ENCODE results near the gene EFNB2. TPM values are rescaled to one million over a fixed set of nuclear protein-coding genes. Genes with fewer than 3 reads are reported as not detected.

Gene EFNB2, protein sequence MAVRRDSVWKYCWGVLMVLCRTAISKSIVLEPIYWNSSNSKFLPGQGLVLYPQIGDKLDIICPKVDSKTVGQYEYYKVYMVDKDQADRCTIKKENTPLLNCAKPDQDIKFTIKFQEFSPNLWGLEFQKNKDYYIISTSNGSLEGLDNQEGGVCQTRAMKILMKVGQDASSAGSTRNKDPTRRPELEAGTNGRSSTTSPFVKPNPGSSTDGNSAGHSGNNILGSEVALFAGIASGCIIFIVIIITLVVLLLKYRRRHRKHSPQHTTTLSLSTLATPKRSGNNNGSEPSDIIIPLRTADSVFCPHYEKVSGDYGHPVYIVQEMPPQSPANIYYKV
- 10 to 100 TPM in 1 of 2 donors, 1 to 10 TPM in 1; 9.5 to 14.8 TPM for total RNA-seq
- long read RNA-seq, full-length matches to known transcripts: 1 of 3 reads
- long read RNA-seq, partial matches to known transcripts: 0 of 3 reads
- long read RNA-seq, other reads (novel, unspliced or antisense): 2 of 3 reads

DNA sequence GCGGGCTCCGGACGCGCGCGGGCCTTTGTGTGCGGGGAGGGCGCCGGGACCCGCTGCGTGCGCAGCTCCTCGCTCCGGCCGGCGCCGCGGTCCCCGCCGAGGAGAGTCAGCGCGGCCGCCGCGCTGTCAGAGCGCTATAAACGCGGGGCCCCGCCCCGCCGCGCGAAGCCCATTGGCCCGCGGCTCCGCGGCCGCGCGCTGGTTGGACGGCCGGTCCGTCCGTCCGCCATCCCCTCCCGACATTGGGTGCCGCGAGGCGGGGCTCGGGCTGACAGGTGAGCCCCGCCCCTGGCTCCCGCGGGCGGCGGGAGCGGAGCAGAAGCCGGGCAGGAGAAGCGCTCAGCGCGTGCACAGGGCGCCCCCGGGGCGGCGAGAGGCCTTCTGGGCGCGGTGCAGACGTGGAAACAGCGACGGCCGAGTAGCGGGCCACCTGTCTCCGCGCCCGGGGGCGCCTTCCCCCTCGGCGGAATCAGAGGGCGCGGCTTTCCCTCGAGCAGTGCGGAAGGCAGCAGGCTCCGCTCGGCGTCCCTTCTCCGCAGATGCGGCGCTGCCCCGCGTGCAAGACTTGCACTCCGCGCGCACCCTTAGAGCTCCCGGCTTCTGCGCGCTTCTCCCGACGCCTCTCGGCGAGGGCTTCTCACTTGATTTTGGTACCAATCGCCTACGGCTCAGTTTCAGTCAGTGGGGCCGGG, at the start of gene EFNB2:
Gene EFNB2 (minus strand): TSS at position 111 of the 692 bp plus-strand sequence. CDS start 698 bp downstream, outside the sequence.
- intact Hi-C loops (cut with DNase I): loop anchor here (2.0 to 10.0 kb wide), 4 partner anchors 85 to 1961 kb away; no protein-coding TSS in a partner anchor
- ATAC-seq (peak; percentile 94 to 95), DNase-seq (peak; percentile 91)

DNA sequence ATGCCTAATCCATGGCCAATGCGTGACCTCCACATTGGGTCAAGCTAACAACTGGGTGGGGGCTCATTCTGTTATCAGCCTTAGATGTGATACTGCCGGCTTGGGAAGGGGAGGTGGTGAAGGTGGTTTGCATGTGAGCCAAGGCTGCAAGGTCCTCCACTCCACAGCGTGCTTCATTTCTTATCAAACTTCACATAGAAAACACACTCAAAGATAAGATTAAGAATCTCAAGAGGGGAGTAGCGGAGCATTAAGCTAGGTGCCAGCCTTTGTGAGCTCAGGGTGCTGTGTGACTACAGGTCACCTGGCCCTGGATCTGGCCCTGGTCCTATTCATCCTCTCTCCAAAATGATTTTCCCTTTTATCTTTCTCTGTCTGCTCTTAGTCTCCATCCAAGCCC, 45.8 kb upstream of the EFNB2 start:
- ATAC-seq (no peak), DNase-seq (no peak)
- intact Hi-C loops (cut with DNase I): no loop called here

DNA sequence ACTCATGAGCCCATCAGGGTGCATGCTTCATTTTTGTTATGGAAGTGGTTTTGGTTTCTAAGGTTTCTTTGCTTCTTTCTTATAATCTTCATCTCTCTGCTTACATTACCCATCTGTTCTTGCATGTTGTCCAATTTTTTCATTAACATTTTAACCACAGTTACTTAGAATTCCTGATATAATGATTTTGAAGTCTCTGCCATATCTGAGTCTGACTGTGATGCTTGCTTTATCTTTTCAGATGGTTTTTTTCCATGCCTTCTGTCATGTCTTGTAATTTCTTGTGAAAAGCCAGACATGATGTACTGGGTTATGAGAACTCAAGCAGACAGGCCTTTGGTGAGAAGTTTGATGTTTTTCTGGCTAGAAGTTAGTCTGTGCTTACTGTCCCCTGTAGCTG, 40.4 kb upstream of the EFNB2 start:
- ATAC-seq (no peak), DNase-seq (no peak)
- intact Hi-C loops (cut with DNase I): no loop called here

DNA sequence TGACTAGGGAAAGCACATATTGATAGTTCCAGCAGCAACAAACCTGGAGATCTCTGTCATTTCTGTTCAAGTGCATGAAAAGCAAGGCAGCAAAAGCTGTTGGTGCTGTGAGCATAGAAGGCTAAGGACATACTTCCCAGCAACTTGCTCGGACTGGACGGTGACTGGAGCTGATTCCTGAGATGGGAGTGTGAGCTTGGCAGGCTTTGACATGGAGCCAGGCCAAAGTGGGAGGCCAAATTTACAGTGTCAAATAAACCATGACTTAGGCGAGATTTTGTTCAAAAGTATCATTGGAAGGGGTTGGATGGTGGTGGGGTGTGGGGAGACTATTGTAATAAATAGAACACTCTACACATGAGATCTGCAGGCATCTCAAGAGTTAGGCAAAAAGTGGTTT, 38.4 kb upstream of the EFNB2 start:
- DNase-seq (peak; percentile 40), ATAC-seq (peak; percentile 31 to 60)

DNA sequence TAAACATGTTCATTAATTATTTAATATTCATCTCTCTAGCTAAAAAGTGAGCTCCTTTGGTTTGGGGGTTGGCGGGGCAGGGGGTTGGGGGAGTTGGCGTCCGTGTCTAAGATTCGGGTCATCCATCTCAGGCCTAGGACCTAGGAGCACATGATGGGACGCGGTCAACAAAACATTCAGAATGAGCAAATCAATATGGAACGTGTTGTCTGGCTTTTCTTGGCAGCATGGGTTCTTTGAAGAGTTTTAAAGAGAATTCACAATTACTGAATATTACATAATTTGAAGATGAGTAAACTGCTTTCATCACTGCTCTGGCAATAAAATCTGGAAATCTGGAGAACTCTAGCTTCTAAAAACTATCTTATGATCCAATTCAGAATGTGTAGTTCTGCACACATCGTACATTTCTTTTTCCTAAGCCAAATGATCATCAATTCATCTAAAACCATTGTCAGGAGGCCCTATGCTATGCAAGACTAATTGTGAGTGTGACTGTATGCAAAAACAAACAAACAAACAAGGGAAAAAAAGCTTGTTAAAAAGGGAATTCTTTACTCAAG, 37.9 kb upstream of the EFNB2 start:
- ATAC-seq (peak; percentile 32 to 37), DNase-seq (no peak)
- intact Hi-C loops (cut with DNase I): no loop called here

More for the DNA sequence above, 38.4 kb upstream of the EFNB2 start:
- intact Hi-C loops (cut with DNase I): no loop called here

DNA sequence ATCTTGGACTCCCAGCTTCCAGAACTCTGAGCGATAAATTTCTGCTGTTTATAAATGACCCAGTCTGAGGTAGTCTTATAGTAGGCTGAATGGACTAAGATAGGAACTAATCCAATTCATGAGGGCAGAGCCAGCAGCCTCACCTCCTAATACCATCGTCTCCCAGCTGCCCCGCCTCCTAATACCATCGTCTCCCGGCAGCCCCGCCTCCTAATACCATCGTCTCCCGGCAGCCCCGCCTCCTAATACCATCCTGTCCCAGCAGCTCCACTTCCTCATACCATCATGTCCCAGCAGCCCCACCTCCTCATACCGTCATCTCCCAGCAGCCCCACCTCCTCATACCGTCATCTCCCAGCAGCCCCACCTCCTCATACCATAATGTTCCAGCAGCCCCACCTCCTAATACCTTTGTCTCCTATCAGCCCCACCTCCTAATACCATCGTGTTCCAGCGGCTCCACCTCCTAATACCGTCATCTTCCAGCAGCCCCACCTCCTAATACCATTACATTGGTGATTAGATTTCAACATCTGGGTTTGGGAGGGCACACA, 34.9 kb upstream of the EFNB2 start:
- peak; percentile 90 for DNase-seq
- peak in 1 of 2 donors; percentile 71 for ATAC-seq
- intact Hi-C loops (cut with DNase I): no loop called here

DNA sequence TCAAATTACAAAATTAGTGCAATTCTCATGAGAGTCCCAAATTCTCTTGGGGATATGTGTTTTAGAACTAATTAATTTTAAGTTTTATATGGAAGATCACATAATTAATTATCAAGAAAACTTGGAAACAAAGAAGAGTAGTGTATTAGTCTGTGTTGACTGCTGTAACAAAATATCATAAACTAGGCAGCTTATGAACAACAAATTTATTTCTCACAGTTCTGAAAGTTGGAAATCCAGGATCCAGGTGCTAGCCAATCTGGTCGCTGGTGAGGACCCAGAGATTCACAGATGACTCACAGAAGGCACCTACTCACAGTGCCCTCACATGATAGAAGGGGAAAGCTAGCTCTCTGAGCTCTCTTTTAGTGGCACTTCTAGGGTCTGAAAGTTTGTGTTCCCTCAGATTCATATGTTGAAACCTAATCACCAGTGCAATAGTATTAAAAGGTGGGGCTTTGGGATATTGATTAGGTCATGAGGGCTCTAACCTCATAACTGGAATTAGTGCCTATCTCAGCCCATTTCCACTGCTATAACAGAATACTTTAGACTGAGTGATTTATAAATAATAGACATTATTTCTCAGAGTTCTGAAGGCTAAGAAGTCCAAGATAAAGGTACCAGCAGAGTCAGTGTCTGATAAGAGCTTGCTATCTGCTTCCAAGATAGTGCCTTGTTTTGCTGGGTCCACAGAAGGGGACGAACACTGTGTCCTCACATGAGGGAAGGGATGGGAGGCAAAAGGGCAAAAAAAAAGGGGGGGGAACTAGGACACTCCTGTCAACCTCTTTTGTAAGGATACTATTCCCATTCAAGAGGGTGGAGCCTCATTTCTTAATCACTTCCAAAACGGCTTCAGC, 34.0 kb upstream of the EFNB2 start:
- intact Hi-C loops (cut with DNase I): no loop called here
- ATAC-seq (no peak), DNase-seq (no peak)

DNA sequence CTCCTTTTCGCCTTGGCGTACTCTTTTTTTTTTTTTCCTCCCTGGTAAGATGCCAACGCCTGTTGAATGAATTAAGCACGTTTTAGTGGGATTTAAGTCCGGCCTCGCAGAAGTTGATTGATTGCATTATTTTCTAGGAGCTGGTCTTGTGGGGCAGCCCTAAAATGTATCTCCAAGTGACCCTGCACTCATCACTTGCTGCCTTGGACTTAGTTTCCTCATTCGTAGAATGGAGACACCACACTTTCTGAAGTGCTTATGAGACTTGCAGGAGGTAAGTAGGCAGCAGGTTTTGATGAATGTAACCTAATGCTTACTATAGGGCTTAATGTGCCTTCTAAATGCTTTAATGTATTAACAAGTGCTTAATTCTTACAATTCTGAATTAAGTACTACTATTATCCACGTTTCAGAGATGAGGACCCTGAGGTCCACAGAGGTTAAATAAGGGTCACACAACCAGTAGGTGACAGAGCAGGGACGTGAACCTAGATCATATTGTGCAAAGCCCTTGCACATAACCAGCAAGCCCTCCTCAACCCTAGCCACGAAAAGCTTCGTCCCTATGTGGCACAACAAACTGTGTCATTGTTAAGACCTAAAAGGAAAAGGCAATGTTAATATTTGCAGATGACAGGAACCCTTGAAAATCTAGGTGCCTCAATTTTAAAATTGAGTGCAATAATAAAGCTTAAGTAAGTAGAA, 33.0 kb upstream of the EFNB2 start:
- no peak for ATAC-seq
- intact Hi-C loops (cut with DNase I): no loop called here

DNA sequence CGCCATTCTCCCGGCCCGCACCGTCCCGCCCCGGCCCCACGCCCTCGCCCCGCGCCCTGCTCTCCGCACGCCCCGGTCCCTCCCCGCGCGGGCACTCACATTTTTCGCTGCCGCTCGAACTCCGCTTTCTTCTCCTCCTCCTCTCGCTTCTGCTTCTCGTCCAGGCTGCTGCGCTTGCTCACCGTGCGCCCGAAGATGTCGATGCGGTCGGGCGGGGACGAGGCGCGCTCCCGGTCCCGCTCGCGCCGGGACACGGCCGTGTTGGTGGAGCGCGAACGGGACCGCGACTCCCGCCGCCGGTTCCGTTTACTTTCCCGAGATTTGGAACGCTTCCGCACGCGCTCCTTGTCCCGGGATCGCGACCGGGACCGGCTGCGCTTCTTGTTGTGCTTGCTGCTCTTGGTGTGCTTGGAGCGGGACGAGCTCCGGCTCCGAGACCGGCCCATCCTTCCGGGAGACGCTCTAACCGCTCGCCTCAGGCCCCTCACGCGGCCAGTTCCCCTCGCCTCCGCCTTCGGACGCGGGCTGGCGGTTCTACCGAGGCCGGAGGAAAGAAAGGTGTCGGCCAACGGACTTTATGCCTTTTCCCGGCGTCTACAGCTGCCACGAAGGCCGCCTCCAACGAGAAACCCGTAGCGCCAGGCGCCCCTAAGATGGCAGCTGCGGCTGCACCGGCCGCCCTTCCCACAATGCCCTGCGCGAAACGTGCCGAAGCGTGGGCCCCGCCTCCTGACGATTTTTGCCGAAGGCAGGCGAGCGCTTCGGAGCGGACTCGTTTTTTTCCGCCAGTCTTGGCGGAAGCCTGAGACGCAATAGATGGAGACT, 32.2 kb upstream of the EFNB2 start, which contains the start of gene ARGLU1:
Gene ARGLU1 (minus strand): TSS at position 664 of the 825 bp plus-strand sequence. CDS start 218 bp downstream, at position 446.
- intact Hi-C loops (cut with DNase I): no loop called here
- DNase-seq (peak; percentile 96), ATAC-seq (peak; percentile 93 to 97)

More for the DNA sequence above, 33.0 kb upstream of the EFNB2 start:
- DNase-seq: no peak

DNA sequence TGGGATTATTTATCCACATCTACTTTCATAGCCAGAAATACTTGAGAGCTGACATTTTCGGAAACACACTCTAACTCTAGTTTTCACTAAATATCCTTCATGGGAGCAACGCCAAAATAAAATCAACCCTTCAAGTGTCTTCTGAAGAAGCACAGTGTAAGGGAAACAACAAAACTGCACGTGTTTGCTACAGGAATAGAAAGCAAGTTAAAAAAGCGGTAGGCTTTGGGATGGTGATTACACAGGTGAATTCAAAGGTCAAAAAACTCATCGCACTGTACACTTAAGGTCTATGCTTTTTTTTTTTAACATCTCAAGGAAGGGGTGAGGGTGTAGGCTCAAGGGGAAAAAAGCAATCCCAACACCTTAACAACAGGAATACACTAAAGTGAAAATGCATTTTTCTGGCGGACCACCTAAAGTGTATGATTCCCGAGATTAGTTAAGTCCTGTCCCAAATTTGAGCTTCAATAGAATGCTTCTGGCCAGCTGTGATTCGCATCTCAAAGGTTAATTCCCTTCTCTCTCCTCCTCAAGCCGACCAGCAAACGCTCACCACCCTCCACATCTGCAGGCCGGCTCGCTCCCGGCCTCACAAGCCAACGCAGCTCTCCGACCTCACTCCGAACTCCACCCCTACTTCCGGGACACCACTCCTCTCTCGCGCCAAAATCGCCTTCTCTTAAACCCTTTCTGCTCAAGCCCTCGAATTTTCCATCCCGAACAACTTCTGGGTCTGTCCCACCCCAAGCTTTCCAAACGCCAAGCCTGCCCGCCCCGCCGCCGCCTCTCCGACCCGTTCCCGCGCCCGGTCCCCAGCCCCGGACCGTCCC, 31.4 kb upstream of the EFNB2 start:
- intact Hi-C loops (cut with DNase I): no loop called here
- DNase-seq (peak; percentile 81), ATAC-seq (peak; percentile 72 to 78)

DNA sequence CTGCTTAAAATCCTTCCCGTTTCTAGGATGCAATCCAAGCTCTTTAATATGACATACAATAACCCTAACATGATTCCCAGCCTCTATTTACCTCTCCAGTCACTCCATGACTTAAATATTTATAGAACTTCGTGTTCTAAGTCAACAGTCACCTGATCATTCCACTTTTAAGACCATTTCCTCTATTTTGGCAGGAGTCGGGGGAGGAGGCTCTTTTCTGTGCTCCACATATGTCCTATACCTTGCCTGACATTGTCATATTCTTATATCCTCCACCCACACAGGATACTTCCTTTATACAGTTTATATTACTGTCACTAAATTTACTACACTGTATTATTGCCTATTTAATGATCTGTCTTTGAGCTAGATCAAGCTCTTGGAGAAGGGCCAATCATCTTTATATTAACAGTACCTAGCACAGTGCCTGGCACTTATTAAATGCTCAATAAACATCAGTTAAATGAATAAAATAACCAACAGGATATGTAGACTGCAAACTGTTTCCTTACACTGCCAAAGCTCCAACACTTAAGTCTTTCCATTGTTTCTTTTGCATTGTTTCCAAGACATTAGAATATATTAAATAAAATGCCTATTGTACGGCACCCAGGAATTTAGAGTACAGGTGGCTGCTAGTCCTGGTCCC, 29.8 kb upstream of the EFNB2 start:
- intact Hi-C loops (cut with DNase I): no loop called here
- no peak for ATAC-seq

DNA sequence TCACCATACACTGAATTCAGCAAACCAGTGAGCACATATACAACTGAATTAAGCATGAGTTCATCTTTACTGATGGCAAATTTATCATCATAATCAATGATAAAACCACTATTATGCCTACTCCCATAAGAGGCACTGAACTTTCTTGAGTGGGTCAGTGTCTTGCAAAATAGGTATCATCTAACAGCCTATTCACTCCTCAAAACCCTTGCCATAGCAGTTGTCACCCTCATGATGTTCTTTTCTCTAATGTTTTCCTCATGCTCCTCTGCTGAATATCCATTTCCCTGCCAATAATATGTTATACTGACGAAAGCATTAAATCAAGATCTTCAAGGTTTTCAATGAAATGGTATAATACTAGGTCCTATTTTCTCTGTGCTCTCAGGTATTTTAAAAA, 26.8 kb upstream of the EFNB2 start:
- ATAC-seq: no peak
- DNase-seq: no peak
- intact Hi-C loops (cut with DNase I): no loop called here

More for the DNA sequence above, 29.8 kb upstream of the EFNB2 start:
- DNase-seq: no peak

DNA sequence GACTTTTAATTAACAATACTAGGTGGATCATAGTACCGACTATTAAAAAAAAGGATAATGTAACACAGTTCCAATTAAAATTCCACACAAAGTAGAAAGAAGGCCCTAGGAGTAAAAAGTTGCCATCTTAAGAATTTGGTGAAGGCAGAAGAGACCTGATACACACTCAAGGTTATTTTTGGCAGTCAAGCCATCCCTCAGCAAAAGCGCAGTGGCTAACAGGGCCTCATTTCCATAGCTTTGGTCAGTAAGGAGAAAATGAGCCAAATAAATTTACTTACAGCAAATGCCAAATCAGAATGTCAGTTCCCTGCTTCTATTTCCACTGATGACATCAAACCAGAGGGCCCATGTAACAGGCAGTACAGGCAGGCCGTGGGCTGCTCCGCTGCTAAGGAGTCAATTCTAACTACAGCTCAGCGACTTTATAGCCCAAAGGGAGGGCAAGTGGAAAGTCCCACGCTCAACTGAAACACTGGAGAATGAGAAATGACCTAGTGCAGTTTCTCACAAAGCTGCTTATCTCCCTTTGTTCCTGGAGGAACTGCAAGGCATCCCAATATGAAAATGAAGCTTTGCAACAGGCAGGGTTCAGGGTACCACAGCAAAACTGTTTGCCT, 26.2 kb upstream of the EFNB2 start:
- ATAC-seq: peak; percentile 70 to 81
- peak; percentile 51 for DNase-seq
- intact Hi-C loops (cut with DNase I): no loop called here

DNA sequence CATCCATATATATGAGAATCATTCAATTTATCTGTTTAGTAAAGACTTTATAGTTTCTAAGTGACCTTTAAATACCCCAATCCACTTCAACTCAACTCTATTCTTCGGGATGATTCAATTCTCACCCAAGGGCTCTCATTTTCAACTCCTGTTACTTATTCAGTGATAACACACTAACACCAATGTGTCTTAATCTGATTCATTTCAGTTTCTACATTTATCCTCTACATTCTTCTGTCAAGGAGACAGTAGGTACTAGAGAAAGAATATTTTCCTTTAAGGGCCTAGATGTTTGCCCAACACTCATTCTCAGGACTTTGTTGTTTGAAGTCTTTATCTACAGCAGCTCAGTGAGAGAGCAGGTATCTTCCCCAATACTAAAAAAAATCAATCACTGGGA, 25.4 kb upstream of the EFNB2 start:
- intact Hi-C loops (cut with DNase I): no loop called here
- ATAC-seq: peak in 1 of 2 donors; percentile 17

DNA sequence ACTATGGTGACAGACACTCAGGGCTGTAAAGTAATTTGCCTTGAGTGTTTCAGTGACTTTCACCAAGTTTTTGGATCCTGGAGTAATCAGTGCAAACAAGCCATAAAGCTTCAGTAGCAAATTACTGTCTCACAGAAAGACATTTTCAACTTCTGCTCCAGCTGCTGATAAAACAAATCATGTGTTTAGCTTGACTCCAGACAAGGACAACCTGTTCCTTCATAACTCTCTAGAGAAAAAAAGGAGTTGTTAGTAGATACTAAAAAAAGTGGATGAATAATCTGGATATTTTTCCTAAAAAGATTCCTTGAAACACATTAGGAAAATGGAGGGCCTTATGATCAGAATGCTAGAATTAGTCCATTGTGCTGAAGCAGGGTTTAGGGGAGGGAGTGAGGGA, 23.1 kb upstream of the EFNB2 start:
- ATAC-seq (no peak), DNase-seq (no peak)
- intact Hi-C loops (cut with DNase I): no loop called here

More for the DNA sequence above, 25.4 kb upstream of the EFNB2 start:
- no peak for DNase-seq

All from left cardiac atrium (tissue), 4 donors.